RPMI7951 (cell line): ENCODE measurements around the gene ITLN2. TPM values are rescaled to one million over a fixed set of nuclear protein-coding genes. Genes with fewer than 3 reads are reported as not detected.
"Not testable (repeated sequence)": the region's sequence is repeated elsewhere in the genome, so short reads cannot be mapped to it uniquely, and the experiment has no call there.

Experiments used
- DNase-seq: peaks from one replicate; pipeline ENCODE4 v3.0.0-alpha.2; 2012; ENCODE audit warnings: low read depth
- total RNA-seq: library from RNA; depleted of rRNA; stranded (reverse); fragments of >200 nt; shearing (Covaris generic); gene quantifications from 2 replicates; pipeline ENCODE4 v1.2.3, GENCODE V29; 2014; rRNA removed

ITLN2 gene
- total RNA-seq, 1 experiment from 2014 or later, result not detected

GRCh38 chr1:160905617-160905989 is 49.0 kb downstream of the ITLN2 start:
- DNase-seq, result no peak

DNA sequence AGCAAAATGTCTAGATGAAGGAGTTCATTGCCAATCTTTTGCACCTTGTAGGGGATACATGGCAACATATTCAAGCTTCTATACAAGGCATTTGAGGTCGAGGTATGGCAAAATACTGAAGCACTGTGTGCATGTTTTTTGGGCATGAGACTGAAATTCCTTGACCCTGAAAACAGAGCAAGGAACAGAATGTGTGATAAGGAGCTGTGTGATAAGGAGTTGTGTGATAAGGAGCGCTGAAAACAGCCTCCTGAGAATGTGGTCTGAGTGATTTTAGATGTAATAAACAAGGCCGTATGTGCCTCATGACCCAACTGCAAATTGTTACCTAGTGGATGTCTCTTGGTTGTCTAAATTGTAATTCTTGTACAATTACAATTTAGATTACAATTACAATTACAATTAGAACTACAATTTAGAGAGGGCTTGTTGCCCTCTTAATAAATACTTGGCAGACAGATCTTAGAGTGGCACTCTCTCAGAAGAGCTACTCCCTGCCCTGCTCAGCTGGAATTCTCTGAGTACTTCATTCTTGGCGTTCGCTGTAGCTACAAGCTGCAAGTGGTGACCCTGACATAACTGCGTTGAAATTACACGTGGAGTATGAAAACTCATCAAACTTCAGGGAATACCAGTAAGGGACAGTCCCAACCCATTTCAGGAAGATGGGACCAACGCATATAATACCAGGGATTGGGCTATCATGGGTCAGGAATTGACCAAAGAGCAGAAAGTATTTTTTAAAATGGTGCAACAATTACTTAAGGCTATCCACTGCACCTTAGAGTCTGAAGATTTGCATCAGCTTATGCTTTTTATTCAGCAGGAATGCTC is 49.6 kb downstream of the ITLN2 start:
- DNase-seq, result no peak

DNA sequence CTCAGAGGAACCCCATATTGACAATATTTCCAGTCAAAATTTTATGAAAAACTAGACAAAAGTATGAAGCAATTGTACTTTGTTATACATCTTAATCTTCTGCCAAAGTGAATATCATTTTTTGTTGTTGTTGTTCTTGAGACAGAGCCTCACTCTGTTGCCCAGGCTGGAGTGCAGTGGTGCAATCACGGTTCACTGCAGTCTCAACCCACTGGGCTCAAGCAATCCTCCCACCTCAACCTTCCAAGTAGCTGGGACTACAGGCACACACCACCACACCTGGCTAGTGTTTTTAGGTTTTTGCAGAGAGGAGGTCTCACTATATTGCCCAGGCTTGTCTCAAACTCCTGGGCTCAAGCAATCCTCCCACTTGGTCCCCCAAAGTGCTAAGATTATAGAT is 52.4 kb downstream of the ITLN2 start:
- DNase-seq, result not testable (repeated sequence)

- DNase-seq, result no peak
Measured at GRCh38 chr1:160901768-160902167, 52.8 kb downstream of the ITLN2 start.

- DNase-seq, result not testable (repeated sequence)
Measured at GRCh38 chr1:160900683-160901082, 53.9 kb downstream of the ITLN2 start.

Other genes with a start within 250 kb of the ITLN2 start
- gene CD48, start 243.0 kb downstream of the ITLN2 start, total RNA-seq, result not detected in 2 replicates
- not detected in 2 replicates for gene SLAMF7, start 215.6 kb downstream of the ITLN2 start, total RNA-seq
- gene LY9, start 158.6 kb downstream of the ITLN2 start, total RNA-seq, result not detected in 2 replicates
- not detected in 2 replicates for gene CD244, start 91.9 kb downstream of the ITLN2 start, total RNA-seq
- not detected in 2 replicates for gene ITLN1, start 69.6 kb downstream of the ITLN2 start, total RNA-seq
- 6.0 and 10.5 TPM in 2 replicates for gene F11R, start 66.3 kb upstream of the ITLN2 start, total RNA-seq
- gene TSTD1, start 84.2 kb upstream of the ITLN2 start, total RNA-seq, result 0.48 TPM in 1 of 2 replicates, not detected in the other
- gene USF1, start 91.2 kb upstream of the ITLN2 start, total RNA-seq, result 63.3 and 67.3 TPM in 2 replicates
- gene ARHGAP30, start 115.1 kb upstream of the ITLN2 start, total RNA-seq, result 0.20 TPM in 1 of 2 replicates, not detected in the other
- 0.20 TPM in 1 of 2 replicates, not detected in the other for gene NECTIN4, start 134.7 kb upstream of the ITLN2 start, total RNA-seq
- not detected in 2 replicates for gene KLHDC9, start 143.6 kb upstream of the ITLN2 start, total RNA-seq
- 82.0 and 94.4 TPM in 2 replicates for gene PFDN2, start 163.2 kb upstream of the ITLN2 start, total RNA-seq
- 27.0 and 27.9 TPM in 2 replicates for gene NIT1, start 163.3 kb upstream of the ITLN2 start, total RNA-seq
- gene DEDD, start 177.9 kb upstream of the ITLN2 start, total RNA-seq, result 20.1 and 23.1 TPM in 2 replicates
- gene UFC1, start 199.2 kb upstream of the ITLN2 start, total RNA-seq, result 81.9 and 95.6 TPM in 2 replicates
- 4.4 and 9.3 TPM in 2 replicates for gene USP21, start 204.7 kb upstream of the ITLN2 start, total RNA-seq
- 12.3 and 16.3 TPM in 2 replicates for gene PPOX, start 211.6 kb upstream of the ITLN2 start, total RNA-seq
- 13.7 and 16.7 TPM in 2 replicates for gene B4GALT3, start 222.7 kb upstream of the ITLN2 start, total RNA-seq
- 5.2 and 8.3 TPM in 2 replicates for gene ADAMTS4, start 244.2 kb upstream of the ITLN2 start, total RNA-seq
- gene NDUFS2, start 247.6 kb upstream of the ITLN2 start, total RNA-seq, result 109 and 119 TPM in 2 replicates